Right lobe of liver (tissue), 4 donors: ENCODE data around the gene HDGFL3.

Experiments
- CTCF ChIP-seq, 4 donors: fragments of 200-600 bp in 3 of 4; fragments of 450-650 bp in 1 of 4; IDR thresholded peaks; one replicate each; pipeline versions ENCODE4 v1.5.1 to v1.8.0; 2016 to 2022; ENCODE audit warnings: antibody characterized with exemption in 4 of 4, mild to moderate bottlenecking in 2 of 4
- POLR2A ChIP-seq: fragments of 450-650 bp; IDR thresholded peaks from one replicate; pipeline ENCODE4 v1.6.1; 2017; ENCODE audit warnings: antibody characterized with exemption, mild to moderate bottlenecking
- donor health status: DM: no; HTN: no; CAD: no.
- donor health status: DM: no; HTN: no; CAD: no.
- donor health status: DM: no; HTN: yes; CAD: no.

GRCh38 chr15:83200589-83200988, 7.0 kb downstream of the HDGFL3 start:
- TF ChIP-seq CTCF (IDR thresholded peaks at IDR 0.05) (no peak), POLR2A (no peak)
